ENCODE measurements around the gene PCDHGA3.
"Not testable (repeated sequence)": the region's sequence is repeated elsewhere in the genome, so short reads cannot be mapped to it uniquely, and the experiment has no call there.

PCDHGA3 gene

GRCh38 chr5:141383345-141383744 is 39.7 kb downstream of the PCDHGA3 start:
- no peak for DNase-seq (ENCODE audit: low read depth)

- no peak for DNase-seq (ENCODE audit: low read depth)
These were observed 41.0 kb downstream of the PCDHGA3 start for GRCh38 chr5:141384471-141385267.

- not testable (repeated sequence) for DNase-seq (ENCODE audit: low read depth)
These were observed 44.1 kb downstream of the PCDHGA3 start, which contains the start of gene PCDHGB4 for GRCh38 chr5:141387557-141388311. TSS of gene PCDHGB4 (plus strand) at chr5:141387698. CDS start at chr5:141387885, 187 bp downstream.

- DNase-seq (ENCODE audit: low read depth): no peak
These were observed 45.0 kb downstream of the PCDHGA3 start for GRCh38 chr5:141388661-141389060.

- no peak for DNase-seq (ENCODE audit: low read depth)
These were observed 45.8 kb downstream of the PCDHGA3 start for GRCh38 chr5:141389153-141390042.

- no peak for DNase-seq (ENCODE audit: low read depth)
These were observed 49.0 kb downstream of the PCDHGA3 start, which contains the start of gene PCDHGA8 for GRCh38 chr5:141392429-141393198. TSS of gene PCDHGA8 (plus strand) at chr5:141392633. CDS start at chr5:141392814, 181 bp downstream.

GRCh38 chr5:141393267-141393666 is 49.6 kb downstream of the PCDHGA3 start:
- no peak for DNase-seq (ENCODE audit: low read depth)

- DNase-seq (ENCODE audit: low read depth): not testable (repeated sequence)
These were observed 51.0 kb downstream of the PCDHGA3 start for GRCh38 chr5:141394401-141395187.

Measured in GM04504 (cell line).